Nephron (organoid): ENCODE results near the gene FBXW12.

ENCODE experiments used
- H3K27ac Mint-ChIP-seq, 3 experiments: 2 replicates each; pipeline ENCODE4 v1.8.0; 2020; ENCODE audit warnings: mixed read lengths in 3 of 3, mild to moderate bottlenecking in 2 of 3, moderate library complexity in 1 of 3
- H3K27me3 Mint-ChIP-seq: 2 replicates; pipeline ENCODE4 v1.8.0; 2021; ENCODE audit warnings: low read depth, mild to moderate bottlenecking, moderate library complexity, mixed read lengths
- H3K36me3 Mint-ChIP-seq: 2 replicates; pipeline ENCODE4 v1.8.0; 2020; ENCODE audit warnings: low read depth, mixed read lengths
- H3K4me1 Mint-ChIP-seq: 2 replicates; pipeline ENCODE4 v1.8.0; 2020; ENCODE audit warnings: mixed read lengths
- H3K4me3 Mint-ChIP-seq, 3 experiments: 2 replicates each; pipeline ENCODE4 v1.8.0; 2020; ENCODE audit warnings: mild to moderate bottlenecking in 3 of 3, mixed read lengths in 3 of 3, moderate library complexity in 2 of 3
- H3K9me3 Mint-ChIP-seq: 2 replicates; pipeline ENCODE4 v1.8.0; 2020; ENCODE audit warnings: mixed read lengths
- CTCF ChIP-seq, 3 experiments: fragments of 200-600 bp; sonication (generic); IDR thresholded peaks; one replicate each; pipeline ENCODE4 v1.5.0; 2021; ENCODE audit warnings: antibody characterized with exemption in 3 of 3; ENCODE audit not compliant: unreplicated experiment in 3 of 3

The FBXW12 gene

GRCh38 chr3:48417529-48418108 lies 45.6 kb downstream of the FBXW12 start:
- Mint-ChIP-seq H3K4me1 (peaks cover under 1% of the 10 kb centered on the region), H3K27ac (no peak overlapping the region), H3K9me3 (no peaks in the 10 kb centered on the region), H3K27me3 (no peaks in the 10 kb centered on the region), H3K4me3 (no peak overlapping the region), H3K36me3 (peaks cover 27% of the 10 kb centered on the region)
- no peak for TF ChIP-seq CTCF (IDR thresholded peaks at IDR 0.05; ENCODE audit: unreplicated experiment in 3 of 3)

- no peak overlapping the region for H3K27ac Mint-ChIP-seq
- TF ChIP-seq CTCF (IDR thresholded peaks at IDR 0.05; ENCODE audit: unreplicated experiment in 3 of 3): no peak
- H3K27me3 Mint-ChIP-seq: no peaks in the 10 kb centered on the region
- H3K36me3 Mint-ChIP-seq: peaks cover 28% of the 10 kb centered on the region
- peaks cover 6% of the 10 kb centered on the region for H3K4me1 Mint-ChIP-seq
- no peak overlapping the region for H3K4me3 Mint-ChIP-seq
- no peaks in the 10 kb centered on the region for H3K9me3 Mint-ChIP-seq
These were observed 46.1 kb downstream of the FBXW12 start for GRCh38 chr3:48418140-48418539.

- H3K27ac Mint-ChIP-seq: no peak overlapping the region
- no peak for TF ChIP-seq CTCF (IDR thresholded peaks at IDR 0.05; ENCODE audit: unreplicated experiment in 3 of 3)
- H3K4me1 Mint-ChIP-seq: peaks cover 7% of the 10 kb centered on the region
- H3K4me3 Mint-ChIP-seq: no peak overlapping the region
- H3K36me3 Mint-ChIP-seq: peaks cover 25% of the 10 kb centered on the region
- H3K27me3 Mint-ChIP-seq: no peaks in the 10 kb centered on the region
- H3K9me3 Mint-ChIP-seq: no peaks in the 10 kb centered on the region
These were observed 46.6 kb downstream of the FBXW12 start for GRCh38 chr3:48418651-48419050.

- Mint-ChIP-seq H3K4me3 (no peak overlapping the region), H3K4me1 (peaks cover 7% of the 10 kb centered on the region), H3K27ac (no peak overlapping the region), H3K36me3 (peaks cover 23% of the 10 kb centered on the region), H3K9me3 (no peaks in the 10 kb centered on the region), H3K27me3 (no peaks in the 10 kb centered on the region)
- TF ChIP-seq CTCF (IDR thresholded peaks at IDR 0.05; ENCODE audit: unreplicated experiment in 3 of 3): no peak
These were observed 47.1 kb downstream of the FBXW12 start for GRCh38 chr3:48419149-48419548.

- Mint-ChIP-seq H3K36me3 (peaks cover 20% of the 10 kb centered on the region), H3K4me1 (peaks cover 10% of the 10 kb centered on the region), H3K9me3 (no peaks in the 10 kb centered on the region), H3K27me3 (no peaks in the 10 kb centered on the region), H3K27ac (no peak overlapping the region), H3K4me3 (no peak overlapping the region)
- TF ChIP-seq CTCF (IDR thresholded peaks at IDR 0.05; ENCODE audit: unreplicated experiment in 3 of 3): no peak
These were observed 47.6 kb downstream of the FBXW12 start for GRCh38 chr3:48419597-48419996.

GRCh38 chr3:48420561-48420960 lies 48.5 kb downstream of the FBXW12 start:
- H3K4me1 Mint-ChIP-seq: peaks cover 17% of the 10 kb centered on the region
- no peaks in the 10 kb centered on the region for H3K9me3 Mint-ChIP-seq
- no peak overlapping the region for H3K27ac Mint-ChIP-seq
- no peak for TF ChIP-seq CTCF (IDR thresholded peaks at IDR 0.05; ENCODE audit: unreplicated experiment in 3 of 3)
- H3K27me3 Mint-ChIP-seq: no peaks in the 10 kb centered on the region
- H3K4me3 Mint-ChIP-seq: no peak overlapping the region
- H3K36me3 Mint-ChIP-seq: peaks cover 14% of the 10 kb centered on the region
